MM.1S (cell line): ENCODE measurements around the gene FOXK2.

Experiments used
- DNase-seq: peaks from one replicate; pipeline ENCODE4 v3.0.0-alpha.2; 2015
- H2AFZ ChIP-seq: fragments of 300-600 bp; sonication (generic); 2 replicates; pipeline ENCODE4 v1.6.0; 2016; ENCODE audit warnings: antibody characterized with exemption, low read length
- H3F3A ChIP-seq: fragments of 300-600 bp; sonication (generic); 2 replicates; pipeline ENCODE4 v1.6.1; 2016; ENCODE audit warnings: mild to moderate bottlenecking, antibody characterized with exemption, low read length, moderate library complexity, mixed read lengths; ENCODE audit not compliant: insufficient read depth
- H3K27ac ChIP-seq: fragments of 300-600 bp; sonication (generic); 2 replicates; pipeline ENCODE4 v1.5.1; 2016; ENCODE audit warnings: mild to moderate bottlenecking, low read length
- H3K27me3 ChIP-seq: fragments of 300-600 bp; sonication (generic); replicated peaks from 2 replicates; pipeline ENCODE4 v1.6.0; 2016; ENCODE audit warnings: low read length; ENCODE audit not compliant: insufficient read depth
- H3K36me3 ChIP-seq: fragments of 300-600 bp; sonication (generic); replicated peaks from 2 replicates; pipeline ENCODE4 v1.6.1; 2016; ENCODE audit warnings: mild to moderate bottlenecking, low read length, mixed read lengths; ENCODE audit not compliant: insufficient read depth
- H3K4me1 ChIP-seq: fragments of 300-600 bp; sonication (generic); 2 replicates; pipeline ENCODE4 v1.6.1; 2016; ENCODE audit warnings: low read length, mixed read lengths
- H3K4me2 ChIP-seq: fragments of 300-600 bp; sonication (generic); 2 replicates; pipeline ENCODE4 v1.6.0; 2016; ENCODE audit warnings: low read depth, low read length
- H3K4me3 ChIP-seq: fragments of 300-600 bp; sonication (generic); 2 replicates; pipeline ENCODE4 v1.5.1; 2016; ENCODE audit warnings: low read length, mixed read lengths
- H3K79me2 ChIP-seq: fragments of 300-600 bp; sonication (generic); 2 replicates; pipeline ENCODE4 v1.6.1; 2016; ENCODE audit warnings: mixed run types, low read length, mixed read lengths
- H3K9ac ChIP-seq: fragments of 300-600 bp; sonication (generic); 2 replicates; pipeline ENCODE4 v1.6.1; 2016; ENCODE audit warnings: low read length, mixed read lengths
- H3K9me2 ChIP-seq: fragments of 300-600 bp; sonication (generic); replicated peaks from 2 replicates; pipeline ENCODE4 v1.6.1; 2016; ENCODE audit warnings: mild to moderate bottlenecking, low read length, mixed read lengths; ENCODE audit not compliant: insufficient read depth
- H3K9me3 ChIP-seq: fragments of 300-600 bp; sonication (generic); replicated peaks from 2 replicates; pipeline ENCODE4 v1.6.1; 2016; ENCODE audit warnings: mild to moderate bottlenecking, low read length, mixed read lengths; ENCODE audit not compliant: insufficient read depth
- H4K20me1 ChIP-seq: fragments of 300-600 bp; sonication (generic); 2 replicates; pipeline ENCODE4 v1.6.1; 2016; ENCODE audit warnings: mild to moderate bottlenecking, low read length, moderate library complexity, mixed read lengths; ENCODE audit not compliant: insufficient read depth
- EZH2 ChIP-seq: fragments of 300-600 bp; sonication (generic); optimal IDR thresholded peaks from 2 replicates; pipeline ENCODE3; 2017; ENCODE audit warnings: low read depth, mild to moderate bottlenecking, antibody characterized with exemption, low read length, mixed read lengths
- EZH2phosphoT487 ChIP-seq: fragments of 300-600 bp; sonication (generic); IDR thresholded peaks from 2 replicates; pipeline ENCODE4 v1.6.1; 2018; ENCODE audit warnings: antibody characterized with exemption, low read length
- TF ChIP-seq, protein P1 (sequence below): fragments of 300-600 bp; sonication (generic); IDR thresholded peaks from 2 replicates; pipeline ENCODE4 v1.5.1; 2016; ENCODE audit warnings: antibody characterized with exemption, low read length, mixed read lengths

Gene FOXK2

GRCh38 chr17:82569621-82570020 is 50.1 kb downstream of the FOXK2 start:
- Histone ChIP-seq H3K27ac (no peak overlapping the region), H2AFZ (no peak overlapping the region), H3K36me3 (peaks cover 12% of the 10 kb centered on the region), H3K9me2 (no peaks in the 10 kb centered on the region), H3K4me3 (no peak overlapping the region), H3K9me3 (no peaks in the 10 kb centered on the region), H4K20me1 (0 out of 2 replicates have a peak, but pooled peaks cover 3% of the 10 kb centered on the region), H3K4me1 (no peaks in the 10 kb centered on the region), H3K79me2 (peaks cover 96% of the 10 kb centered on the region), H3K27me3 (no peaks in the 10 kb centered on the region), H3K9ac (no peak overlapping the region), H3F3A (no peaks in the 10 kb centered on the region), H3K4me2 (no peak overlapping the region)
- DNase-seq = no peak
- TF ChIP-seq EZH2 = no peak
- TF ChIP-seq, protein P1, sequence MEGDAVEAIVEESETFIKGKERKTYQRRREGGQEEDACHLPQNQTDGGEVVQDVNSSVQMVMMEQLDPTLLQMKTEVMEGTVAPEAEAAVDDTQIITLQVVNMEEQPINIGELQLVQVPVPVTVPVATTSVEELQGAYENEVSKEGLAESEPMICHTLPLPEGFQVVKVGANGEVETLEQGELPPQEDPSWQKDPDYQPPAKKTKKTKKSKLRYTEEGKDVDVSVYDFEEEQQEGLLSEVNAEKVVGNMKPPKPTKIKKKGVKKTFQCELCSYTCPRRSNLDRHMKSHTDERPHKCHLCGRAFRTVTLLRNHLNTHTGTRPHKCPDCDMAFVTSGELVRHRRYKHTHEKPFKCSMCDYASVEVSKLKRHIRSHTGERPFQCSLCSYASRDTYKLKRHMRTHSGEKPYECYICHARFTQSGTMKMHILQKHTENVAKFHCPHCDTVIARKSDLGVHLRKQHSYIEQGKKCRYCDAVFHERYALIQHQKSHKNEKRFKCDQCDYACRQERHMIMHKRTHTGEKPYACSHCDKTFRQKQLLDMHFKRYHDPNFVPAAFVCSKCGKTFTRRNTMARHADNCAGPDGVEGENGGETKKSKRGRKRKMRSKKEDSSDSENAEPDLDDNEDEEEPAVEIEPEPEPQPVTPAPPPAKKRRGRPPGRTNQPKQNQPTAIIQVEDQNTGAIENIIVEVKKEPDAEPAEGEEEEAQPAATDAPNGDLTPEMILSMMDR = no peak

GRCh38 chr17:82570277-82570676 is 50.7 kb downstream of the FOXK2 start:
- no peaks in the 10 kb centered on the region for H3K9me3 ChIP-seq
- H3K27ac ChIP-seq = no peak overlapping the region
- peaks cover 96% of the 10 kb centered on the region for H3K79me2 ChIP-seq
- no peak overlapping the region for H3K4me3 ChIP-seq
- H3K36me3 ChIP-seq = peaks cover 17% of the 10 kb centered on the region
- H3K4me2 ChIP-seq = no peak overlapping the region
- H3K9ac ChIP-seq = no peak overlapping the region
- no peaks in the 10 kb centered on the region for H3K27me3 ChIP-seq
- peaks cover 3% of the 10 kb centered on the region; the same call in 1 of the 2 replicates for H4K20me1 ChIP-seq
- H3F3A ChIP-seq = no peaks in the 10 kb centered on the region
- H3K9me2 ChIP-seq = no peaks in the 10 kb centered on the region
- TF ChIP-seq, protein P1 = no peak
- TF ChIP-seq EZH2phosphoT487 (no peak), EZH2 (no peak)
- no peaks in the 10 kb centered on the region for H3K4me1 ChIP-seq
- H2AFZ ChIP-seq = no peak overlapping the region
- DNase-seq = no peak

DNA sequence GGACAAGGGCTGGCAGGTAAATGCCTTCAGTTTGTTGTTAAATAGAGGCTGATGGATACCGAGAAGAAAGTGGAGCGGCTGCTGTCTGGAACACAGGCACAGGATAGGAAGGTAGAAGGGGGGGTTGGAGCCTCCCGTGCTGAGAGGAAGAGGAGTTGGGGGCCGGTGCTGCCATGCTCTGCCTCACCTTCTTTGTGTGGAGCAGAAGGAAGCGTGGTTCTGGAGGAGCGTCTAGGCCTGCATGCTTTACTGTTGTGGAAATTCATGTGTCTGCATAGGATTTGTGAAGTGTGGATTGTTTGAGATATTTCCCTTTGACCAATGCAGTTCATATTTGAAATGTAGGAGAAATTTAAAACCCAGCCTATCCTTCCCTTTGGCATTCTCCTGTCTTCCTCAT is 52.3 kb downstream of the FOXK2 start:
- no peak overlapping the region for H3K4me2 ChIP-seq
- H3K9ac ChIP-seq = no peak overlapping the region
- H3F3A ChIP-seq = no peaks in the 10 kb centered on the region
- no peaks in the 10 kb centered on the region for H3K27me3 ChIP-seq
- no peaks in the 10 kb centered on the region for H3K9me2 ChIP-seq
- peaks cover 92% of the 10 kb centered on the region for H3K79me2 ChIP-seq
- no peaks in the 10 kb centered on the region for H3K4me1 ChIP-seq
- no peak overlapping the region for H3K27ac ChIP-seq
- no peak for DNase-seq
- no peaks in the 10 kb centered on the region for H3K9me3 ChIP-seq
- peaks cover 17% of the 10 kb centered on the region for H3K36me3 ChIP-seq
- TF ChIP-seq EZH2phosphoT487 = no peak
- no peak for TF ChIP-seq EZH2
- TF ChIP-seq, protein P1 = no peak
- peaks cover 3% of the 10 kb centered on the region; the same call in 1 of the 2 replicates for H4K20me1 ChIP-seq
- no peak overlapping the region for H2AFZ ChIP-seq
- no peak overlapping the region for H3K4me3 ChIP-seq
